SW480 (cell line): ENCODE data around the gene DCLRE1A.
A peak's percentile ranks its signal among the peaks of the same experiment; 100 is the strongest.

Experiments used
- DNase-seq: peaks from one replicate; pipeline ENCODE4 v3.0.0-alpha.2; 2016; ENCODE audit warnings: low spot score

The DCLRE1A gene

DNA sequence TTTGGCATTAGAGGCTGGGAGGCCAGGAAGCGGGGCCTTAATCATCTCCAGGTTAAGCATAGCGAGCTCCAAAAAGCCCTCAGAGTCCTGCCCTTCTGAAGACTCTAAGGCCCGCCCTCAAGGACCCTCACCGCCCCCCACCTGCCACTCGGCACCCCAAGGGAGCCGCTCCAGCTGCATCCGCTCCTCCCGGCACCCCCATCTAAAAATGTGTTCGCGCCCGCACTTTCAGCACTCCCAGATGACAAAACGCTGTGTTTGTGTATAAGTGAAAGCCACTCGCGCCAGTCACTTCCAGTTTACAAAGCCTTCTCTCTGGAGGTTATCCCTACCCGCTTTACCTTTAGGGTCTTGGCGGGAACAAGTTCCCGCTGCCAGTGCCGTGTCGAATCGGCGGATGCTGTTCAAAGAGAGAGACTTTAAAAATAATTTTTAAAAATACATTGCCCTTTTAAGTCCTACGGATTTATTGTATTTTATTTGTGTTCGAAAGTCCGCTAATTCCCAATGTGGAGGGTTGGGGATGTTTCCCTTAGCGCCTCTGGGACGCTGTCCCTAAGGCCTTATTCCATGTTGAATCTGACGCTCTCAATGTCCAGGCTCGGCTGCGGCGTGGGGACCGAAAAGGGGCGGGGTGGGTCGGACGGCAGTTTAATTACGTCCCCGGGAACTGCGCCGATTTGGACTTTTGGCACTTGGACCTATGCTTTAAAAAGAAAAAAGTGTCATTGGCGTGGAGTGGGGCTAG lies at the start of gene DCLRE1A, which contains the start of gene NHLRC2:
Gene DCLRE1A, minus strand, starts transcription at position 70 of the 748 bp plus-strand sequence. CDS start 900 bp downstream, outside the sequence.
Gene NHLRC2, plus strand, starts transcription at position 649 of the 748 bp plus-strand sequence. CDS start 212 bp downstream, outside the sequence.
- peak; percentile 77 for DNase-seq

DNA sequence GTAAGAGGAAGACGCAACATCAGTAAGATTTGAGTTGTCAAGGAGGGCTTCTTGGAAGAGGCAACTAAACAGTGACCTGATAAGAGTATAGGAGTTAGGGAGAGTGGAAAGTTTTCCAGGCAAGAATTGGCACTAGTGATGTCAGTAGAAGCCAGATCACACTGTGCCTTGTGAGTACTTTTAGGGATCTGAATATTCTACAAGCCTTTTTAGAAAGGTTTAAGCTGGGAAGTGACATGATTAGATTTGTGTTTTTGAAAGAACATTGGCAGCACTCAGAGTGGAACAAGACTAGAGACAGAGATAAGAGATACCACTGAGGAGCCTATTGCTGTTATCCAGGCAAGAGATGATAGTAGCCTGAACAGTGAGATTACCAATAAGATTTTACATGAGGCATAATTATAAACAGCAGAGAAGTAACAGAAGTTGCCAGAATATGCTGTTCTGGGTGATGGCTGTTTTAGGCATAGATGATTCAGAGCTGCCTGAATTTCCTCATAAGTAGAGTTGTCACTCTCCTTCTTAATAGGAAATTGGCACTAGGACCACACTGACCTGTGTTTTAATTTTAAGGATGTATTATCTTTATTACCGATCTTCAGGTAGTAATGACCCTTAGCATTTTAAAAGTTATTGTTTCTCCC lies 46.2 kb upstream of the DCLRE1A start:
- no peak for DNase-seq

DNA sequence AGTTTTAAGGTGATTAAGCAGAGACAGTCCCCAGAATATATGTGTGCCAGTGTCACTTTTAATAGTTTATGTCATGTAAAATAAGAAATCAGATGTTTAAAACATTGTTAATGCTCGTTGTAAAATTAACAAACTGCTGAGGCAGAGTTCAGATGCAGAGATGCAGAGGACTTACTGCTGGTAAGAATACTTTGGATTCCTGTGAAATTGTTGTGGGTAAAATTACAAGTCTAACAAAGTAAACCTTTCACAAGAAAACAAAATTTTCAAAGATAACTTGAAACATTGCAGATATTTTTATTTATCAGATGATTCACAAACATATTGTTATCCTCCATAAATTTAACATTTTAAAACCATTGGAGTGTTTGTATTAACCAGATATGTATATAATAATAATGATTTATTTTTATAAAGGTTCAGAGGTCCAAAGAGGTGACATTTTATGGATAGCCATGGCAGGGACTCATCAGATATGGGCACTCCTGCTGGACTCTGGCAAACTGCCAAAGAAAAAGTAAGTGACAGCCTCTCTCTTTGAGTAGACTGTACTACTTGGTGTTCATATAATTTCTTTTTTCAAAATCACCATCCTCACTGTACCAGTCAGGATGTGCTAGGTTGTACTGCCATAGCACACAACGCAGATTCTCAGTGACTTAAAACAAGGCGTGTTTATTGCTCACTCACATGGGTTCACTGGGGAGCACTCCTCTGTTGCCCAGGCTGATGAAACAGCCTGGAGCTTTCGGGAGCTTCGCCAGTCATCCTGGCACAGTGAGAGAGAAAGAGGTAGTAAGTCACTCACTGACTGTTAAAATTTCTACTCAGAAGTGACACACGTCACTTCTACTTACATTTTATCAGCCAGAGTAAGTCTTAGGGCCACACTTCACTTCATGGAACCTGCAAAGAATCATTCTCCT lies 44.1 kb upstream of the DCLRE1A start:
- DNase-seq, result no peak

DNA sequence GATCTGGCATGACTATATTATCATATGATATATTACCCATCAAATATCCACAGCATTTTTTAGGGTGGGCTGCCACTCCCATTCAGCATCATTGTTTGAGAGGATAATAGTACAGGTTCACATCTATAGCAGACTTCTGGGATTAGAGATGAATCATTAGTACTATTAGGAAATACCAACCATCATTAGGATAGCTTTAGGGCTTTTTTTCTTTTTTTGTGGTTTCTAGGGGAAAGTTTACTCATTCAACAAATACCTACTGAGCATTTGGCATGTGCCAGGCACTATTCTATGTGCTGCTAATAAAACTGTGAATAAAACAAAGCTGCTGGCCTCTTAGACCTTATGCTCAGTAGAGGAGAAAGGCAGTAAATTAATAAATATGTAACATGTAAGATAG lies 41.1 kb upstream of the DCLRE1A start:
- peak; percentile 23 for DNase-seq

DNA sequence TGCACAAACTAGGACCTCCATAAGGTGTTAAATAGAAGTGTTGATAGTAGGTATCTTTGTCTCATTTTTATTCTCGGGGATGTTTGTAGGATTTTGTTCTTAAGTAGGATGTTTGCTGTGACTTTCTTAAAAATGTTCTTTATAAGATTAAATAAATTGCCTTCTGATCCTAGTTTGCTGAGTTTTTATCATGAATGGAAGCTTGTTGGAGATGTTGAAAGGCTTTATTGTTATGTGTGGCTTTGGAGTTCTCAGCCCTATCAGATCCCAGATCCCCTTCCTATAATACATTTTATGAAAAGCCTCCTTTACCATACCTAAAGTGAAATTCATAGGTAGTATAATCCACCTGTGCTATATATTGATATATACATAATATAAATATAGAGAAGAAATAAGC lies 40.7 kb upstream of the DCLRE1A start:
- DNase-seq, result no peak

DNA sequence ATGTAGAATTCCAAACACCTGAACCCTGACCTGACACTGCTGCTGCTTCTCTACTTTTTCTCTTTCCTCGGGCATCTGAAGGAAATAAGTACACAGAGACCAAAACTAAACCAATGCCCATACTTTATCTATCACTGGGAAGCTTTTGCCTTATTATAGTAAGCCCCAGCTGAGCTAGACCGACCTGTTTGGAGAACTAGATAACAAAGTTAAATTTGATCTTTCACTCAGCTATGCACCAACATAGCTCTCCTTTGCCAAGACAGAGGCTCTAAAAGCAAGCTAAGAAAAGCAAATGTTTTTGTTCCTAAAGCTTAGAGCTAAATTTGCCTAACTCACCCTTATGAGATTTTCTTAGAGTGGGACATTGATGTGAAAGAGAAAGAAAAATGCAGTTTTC lies 39.7 kb upstream of the DCLRE1A start:
- DNase-seq, result no peak

DNA sequence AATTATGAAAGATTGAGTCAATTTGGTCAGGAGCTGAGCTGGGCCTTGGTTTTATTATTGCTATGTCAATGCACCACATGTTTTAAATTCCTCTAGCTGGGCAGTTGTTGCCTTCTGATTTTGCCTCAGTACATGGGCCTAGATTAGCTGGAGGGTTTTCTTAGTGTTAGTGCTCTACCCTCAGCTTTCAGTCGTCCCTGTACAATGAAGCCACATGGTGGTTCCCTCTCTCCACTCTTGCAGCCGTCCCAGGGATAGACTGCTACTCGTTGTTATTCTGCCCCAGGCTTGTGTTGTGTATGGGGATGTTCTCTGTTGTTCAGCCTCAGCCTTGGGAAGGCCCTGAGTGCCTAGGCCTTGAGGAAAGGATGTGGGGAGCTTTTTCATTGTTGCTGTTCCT lies 37.6 kb upstream of the DCLRE1A start:
- peak; percentile 7 for DNase-seq

DNA sequence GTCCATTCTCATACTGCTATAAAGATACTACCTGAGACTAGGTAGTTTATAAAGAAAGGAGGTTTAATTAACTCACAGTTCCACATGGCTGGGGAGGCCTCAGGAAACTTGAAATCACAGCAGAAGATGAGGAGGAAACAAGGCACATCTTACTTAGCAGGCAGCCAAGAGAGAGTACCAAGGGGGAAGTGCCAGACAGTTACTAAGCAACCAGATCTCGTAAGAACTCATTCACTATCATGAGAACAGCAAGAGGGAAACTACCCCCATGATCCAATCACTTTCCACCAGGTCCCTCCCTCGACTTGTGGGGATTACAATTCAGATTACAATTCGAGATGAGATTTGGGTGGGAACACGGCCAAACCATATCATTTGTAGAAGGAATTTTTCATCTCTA lies 36.9 kb upstream of the DCLRE1A start:
- no peak for DNase-seq

DNA sequence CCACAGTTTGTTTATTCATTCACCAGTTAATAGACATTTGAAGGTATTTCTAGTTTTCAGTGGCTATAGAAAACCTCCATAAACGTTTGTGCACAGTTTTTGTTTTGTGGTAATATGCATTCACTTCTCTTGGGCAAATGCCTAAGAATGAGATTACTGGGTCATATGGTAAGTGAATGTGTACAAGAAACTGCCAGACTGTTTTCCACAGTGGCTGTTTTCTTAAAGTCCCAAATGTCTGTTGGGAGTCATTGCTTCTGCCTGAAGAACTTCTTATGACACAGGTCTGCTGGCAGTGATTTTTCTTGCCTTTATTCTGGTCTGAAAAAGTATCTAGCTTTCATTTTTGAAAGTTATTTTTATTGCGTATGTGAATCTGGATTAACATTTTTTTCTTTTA lies 36.0 kb upstream of the DCLRE1A start:
- DNase-seq, result no peak

DNA sequence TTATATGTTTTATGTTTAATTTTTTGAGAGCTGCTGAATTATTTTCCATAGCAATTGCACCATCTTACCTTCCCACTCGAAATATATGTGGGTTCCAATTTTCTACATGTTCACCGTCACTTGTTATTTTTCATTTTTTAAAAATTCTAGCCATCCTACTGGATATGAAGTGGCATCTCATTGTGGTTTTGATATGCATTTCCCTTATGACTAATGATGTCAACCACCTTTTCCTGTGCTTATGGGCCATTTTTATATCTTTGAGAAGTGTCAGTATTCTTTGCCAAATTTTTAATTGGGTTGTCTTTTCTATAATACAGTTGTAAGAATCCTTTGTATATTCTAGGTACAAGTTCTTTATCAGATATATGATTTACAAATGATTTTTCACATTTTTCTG lies 28.4 kb upstream of the DCLRE1A start:
- no peak for DNase-seq

DNA sequence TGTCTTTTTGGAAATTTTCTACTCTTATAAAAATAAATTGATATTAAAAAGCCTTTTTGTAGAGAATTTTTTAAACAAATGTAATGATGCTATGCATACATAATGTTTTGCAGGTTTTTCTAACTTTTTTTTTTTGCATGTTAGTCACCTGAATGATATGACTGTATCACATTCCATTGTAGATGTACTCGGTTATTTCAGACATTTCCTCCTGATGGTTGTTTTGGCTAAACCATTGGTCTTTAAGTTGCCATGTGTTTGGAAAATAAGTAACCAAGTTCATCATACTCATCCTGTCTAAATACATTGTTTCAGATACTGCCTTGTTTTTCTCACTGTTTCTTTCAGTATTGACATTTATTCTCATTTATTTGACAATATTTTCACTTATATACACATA lies 26.4 kb upstream of the DCLRE1A start:
- DNase-seq, result no peak

DNA sequence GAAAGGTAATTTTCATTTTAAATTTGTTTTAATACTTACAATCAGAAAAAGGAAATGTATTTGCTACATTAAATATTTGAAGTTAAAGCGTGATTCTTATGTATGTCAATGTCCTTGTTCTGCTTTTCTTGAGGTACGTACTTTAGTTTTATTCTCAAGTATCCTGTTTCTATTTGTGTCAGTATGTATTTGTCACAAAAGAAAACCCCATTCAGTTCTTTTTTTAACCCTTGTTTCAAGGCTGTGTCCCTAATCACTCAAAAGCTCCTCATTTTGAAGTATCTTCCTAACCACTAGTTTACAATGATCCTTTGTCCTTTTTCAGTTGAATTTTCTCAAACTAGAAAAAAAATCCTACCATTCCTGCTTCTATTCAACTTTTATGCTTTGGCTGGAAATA lies 25.8 kb upstream of the DCLRE1A start:
- DNase-seq, result no peak

DNA sequence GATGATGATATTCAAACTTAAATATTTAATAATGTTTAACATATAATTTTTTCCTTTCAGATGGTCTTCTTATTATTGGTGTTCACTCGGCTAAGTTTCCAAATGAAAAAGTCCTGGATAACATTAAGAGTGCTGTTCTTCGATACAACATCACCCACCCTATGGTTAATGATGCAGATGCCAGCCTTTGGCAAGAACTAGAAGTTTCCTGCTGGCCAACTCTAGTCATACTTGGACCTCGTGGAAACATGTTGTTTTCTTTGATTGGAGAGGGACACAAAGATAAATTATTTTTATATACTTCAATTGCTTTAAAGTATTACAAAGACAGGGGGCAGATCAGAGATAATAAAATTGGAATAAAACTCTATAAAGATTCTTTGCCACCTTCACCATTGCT lies 22.6 kb upstream of the DCLRE1A start:
- no peak for DNase-seq

DNA sequence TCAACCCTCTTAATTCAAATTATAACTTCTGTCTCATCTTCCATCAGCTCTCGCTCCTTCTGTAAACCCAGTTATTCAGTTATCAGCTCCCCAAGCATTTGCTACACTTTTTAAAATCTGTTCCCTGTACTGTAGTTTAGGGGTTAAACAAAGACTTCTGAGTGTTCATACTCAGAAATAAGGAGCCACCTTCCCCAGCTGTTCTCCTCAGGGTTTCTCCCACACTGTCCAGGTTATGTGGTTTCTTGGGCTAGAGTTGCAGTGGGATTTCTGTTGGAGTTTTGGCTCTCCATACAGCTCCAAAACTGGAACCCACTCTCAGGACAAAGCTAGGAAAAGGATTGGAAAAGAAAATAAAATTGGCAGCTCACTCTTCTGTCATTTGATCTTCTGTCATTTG lies 21.3 kb upstream of the DCLRE1A start:
- no peak for DNase-seq

DNA sequence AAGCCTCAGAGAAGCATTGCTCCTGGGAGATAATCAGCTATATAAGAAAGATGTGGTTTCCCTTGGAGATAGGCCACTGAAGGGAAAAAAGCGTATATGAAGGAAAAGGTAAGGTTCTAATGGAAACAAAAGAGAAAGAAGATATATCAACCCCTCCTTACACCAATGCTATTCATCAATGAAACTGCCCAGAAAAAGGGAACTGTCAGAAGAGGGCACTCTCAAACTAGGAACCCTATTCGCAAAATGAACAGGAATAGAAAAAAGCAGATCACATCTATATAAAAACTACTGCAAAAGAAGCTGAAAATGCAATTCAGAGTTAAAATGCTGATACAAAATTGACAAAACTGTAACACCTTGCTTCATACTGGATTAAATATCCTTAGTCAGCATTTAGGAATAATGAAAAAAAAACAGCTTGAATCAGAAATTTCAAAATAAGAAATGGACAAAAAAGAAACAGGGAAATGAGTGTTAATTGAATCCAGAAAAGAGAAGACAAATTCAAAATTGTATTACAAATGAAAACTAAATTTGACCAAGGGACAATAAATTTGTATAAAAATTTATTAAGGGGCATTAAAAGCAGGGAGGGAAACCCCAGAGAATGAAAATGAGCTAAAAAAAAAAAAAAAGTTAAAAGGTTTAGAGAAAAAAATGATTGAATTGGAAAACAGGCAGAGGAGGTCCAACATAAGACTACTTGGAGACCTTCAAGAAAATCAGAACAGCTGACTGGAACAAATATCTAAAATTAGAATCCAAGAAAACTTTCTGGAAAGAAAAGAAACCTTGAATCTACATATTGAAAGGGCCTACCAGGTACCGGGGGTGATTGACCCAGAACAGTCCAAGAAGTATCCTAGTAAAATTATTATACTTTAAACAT lies 18.5 kb upstream of the DCLRE1A start:
- DNase-seq, result no peak

DNA sequence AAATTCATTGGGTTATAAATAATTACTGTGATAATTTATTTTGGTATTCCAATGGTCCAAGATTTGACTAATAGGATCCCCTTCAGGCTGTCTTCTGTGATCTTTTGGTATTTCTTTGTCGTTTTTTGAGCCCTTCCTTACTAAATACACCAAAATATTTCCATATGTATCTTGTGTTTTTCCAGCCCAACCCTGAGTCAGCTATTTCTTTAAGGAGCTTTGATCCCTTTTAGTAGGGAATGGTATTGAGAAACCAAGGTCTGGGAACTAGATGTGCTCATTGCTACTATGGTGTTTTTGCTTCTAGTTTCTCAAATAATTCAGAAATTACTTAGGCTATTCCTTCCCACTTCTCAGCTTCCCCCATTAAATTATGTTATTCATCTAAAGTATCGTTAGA lies 15.9 kb upstream of the DCLRE1A start:
- no peak for DNase-seq

DNA sequence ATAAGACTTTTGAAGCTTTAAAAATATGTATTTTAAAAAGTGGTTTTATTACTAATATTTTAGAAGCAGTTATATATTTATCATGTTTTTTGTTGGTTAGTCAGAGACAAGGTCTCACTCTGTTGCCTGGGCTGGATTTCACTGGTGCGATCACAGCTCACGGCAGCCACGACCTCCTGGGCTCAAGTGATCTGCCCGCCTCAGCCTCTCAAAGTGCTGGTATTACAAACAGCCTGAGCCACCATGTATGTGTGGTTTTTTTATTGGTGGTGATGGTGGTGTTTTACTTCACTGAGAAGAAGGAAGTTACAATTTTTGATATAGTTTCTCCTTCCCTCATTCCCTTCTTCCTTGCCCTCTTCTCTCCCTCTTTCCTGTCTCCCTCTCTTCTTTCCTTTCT lies 14.0 kb upstream of the DCLRE1A start:
- no peak for DNase-seq

DNA sequence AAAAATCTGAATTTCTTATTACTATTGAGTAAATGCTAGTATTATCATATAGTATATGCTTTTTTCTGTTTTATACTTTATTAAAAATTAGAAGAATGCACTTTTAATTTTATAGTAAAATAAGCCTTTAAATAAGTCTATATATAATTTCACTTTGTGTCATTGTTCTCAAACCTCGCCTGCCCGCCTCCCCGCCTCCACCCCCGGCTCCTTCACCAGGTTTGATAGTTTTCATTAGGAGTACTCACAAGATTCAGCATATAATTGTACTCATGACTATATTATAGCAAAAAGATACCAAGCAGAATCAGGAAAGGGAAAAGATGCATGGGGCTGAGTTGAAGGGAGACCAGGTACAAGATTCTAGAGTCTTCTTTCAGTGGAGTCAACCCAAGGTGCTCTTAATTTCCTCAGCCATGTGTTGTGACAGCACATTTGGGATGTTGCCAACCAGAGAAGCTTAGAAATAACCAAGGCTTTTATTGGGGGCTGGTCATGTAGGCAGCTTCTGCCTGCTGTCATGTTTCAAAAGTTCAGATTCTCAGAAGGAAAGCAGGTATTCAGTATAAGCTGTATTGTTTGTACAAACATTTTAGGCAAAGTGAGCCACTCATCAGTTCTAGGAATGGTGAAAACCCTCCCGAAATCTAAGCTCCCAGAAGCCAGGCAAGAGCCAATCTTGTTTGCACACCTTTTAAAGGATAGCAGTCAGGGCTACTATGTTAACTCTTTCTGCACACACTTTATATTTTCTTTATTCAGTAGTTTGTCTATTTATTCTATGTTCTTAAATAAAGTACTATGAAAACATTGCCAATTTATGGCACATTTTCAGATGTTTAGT lies 12.9 kb upstream of the DCLRE1A start:
- DNase-seq, result no peak

DNA sequence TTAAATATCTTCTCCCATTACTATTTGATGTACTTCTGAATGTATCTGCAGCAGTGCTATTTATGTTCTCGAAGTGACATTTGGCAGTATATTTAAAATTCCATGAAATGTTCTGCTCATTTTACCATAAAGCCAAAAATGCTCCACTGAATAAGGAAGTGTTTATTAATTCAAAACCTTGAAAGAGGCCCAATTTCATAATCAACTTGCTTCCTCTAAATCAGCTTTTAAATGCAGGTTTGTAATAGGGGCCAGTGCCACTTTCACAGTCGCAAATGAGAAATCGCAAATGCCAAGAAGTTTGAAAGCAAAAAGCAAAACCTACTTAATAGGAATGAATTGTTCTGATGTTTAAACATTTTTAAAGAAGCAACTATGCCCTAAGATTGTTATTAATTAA lies 12.0 kb upstream of the DCLRE1A start:
- no peak for DNase-seq

DNA sequence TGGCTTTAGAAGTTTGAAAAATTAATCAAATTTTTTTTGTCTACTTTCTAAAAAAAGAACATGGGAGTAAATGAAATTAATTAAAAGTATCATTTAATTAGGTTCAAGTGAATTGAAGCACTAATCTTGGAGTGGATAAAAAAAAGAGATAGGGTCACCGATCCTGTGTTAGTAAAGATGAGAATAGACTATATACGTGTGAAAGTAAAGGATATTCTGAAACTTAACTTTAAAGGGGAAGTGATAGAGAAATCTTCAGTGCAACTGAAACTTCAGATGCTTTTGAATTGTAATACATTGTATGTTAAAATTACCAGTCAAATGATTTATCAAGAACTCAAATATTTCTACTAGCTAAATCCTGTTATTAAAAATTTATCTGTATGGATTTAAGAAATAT lies 5.4 kb upstream of the DCLRE1A start:
- no peak for DNase-seq

DNA sequence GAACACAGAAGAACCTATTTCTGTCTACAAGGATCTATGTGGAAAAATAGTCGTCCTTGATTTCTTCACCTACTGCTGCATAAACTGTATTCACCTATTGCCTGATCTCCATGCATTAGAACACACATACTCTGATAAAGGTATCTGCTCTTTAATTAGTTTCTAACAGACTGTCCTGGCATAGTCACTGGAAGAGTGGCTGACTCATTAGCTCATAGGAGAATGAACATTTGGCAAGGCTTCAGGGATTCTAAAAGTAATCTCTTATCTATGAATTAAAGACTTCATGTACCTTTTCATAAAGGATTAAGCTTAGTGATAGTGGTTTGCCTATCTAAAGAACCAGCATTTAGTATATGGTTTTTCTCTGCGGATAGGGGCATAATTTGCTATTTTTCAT lies 4.7 kb upstream of the DCLRE1A start:
- no peak for DNase-seq
